Rectal smooth muscle tissue (tissue), 1 donor: ENCODE measurements around the gene S100A3.
"Not testable (repeated sequence)": the region's sequence is repeated elsewhere in the genome, so short reads cannot be mapped to it uniquely, and the experiment has no call there.

Experiments
- H3K27ac ChIP-seq: one replicate; pipeline ENCODE4 v1.7.0; 2013; ENCODE audit warnings: low read depth, low read length, inconsistent platforms
- H3K27me3 ChIP-seq: one replicate; pipeline ENCODE4 v1.7.0; 2013; ENCODE audit warnings: low read length; ENCODE audit not compliant: control insufficient read depth, insufficient read depth
- H3K36me3 ChIP-seq: one replicate; pipeline ENCODE4 v1.7.0; 2013; ENCODE audit warnings: low read length; ENCODE audit not compliant: control insufficient read depth, insufficient read depth
- H3K4me1 ChIP-seq: one replicate; pipeline ENCODE4 v1.7.0; 2013; ENCODE audit warnings: low read length; ENCODE audit not compliant: control insufficient read depth, insufficient read depth
- H3K4me3 ChIP-seq: one replicate; pipeline ENCODE4 v1.7.0; 2013; ENCODE audit warnings: low read length
- H3K9ac ChIP-seq: one replicate; pipeline ENCODE4 v1.7.0; 2013; ENCODE audit warnings: low read length

The S100A3 gene

GRCh38 chr1:153520818-153521476 is 28.1 kb downstream of the S100A3 start:
- no peak overlapping the region for H3K4me3 ChIP-seq
- H3K9ac ChIP-seq, result no peak overlapping the region
- no peaks in the 10 kb centered on the region for H3K36me3 ChIP-seq
- no peaks in the 10 kb centered on the region for H3K27me3 ChIP-seq
- H3K27ac ChIP-seq, result no peak overlapping the region
- no peaks in the 10 kb centered on the region for H3K4me1 ChIP-seq

- not testable (repeated sequence) for H3K9ac ChIP-seq
These were observed 28.8 kb downstream of the S100A3 start for GRCh38 chr1:153520137-153520691.

GRCh38 chr1:153519242-153519641 is 29.8 kb downstream of the S100A3 start:
- Histone ChIP-seq H3K4me3 (no peak overlapping the region), H3K36me3 (no peaks in the 10 kb centered on the region)

More at GRCh38 chr1:153520137-153520691, 28.8 kb downstream of the S100A3 start:
- not testable (repeated sequence) for H3K27ac ChIP-seq, H3K4me3 ChIP-seq, H3K36me3 ChIP-seq, H3K27me3 ChIP-seq, H3K4me1 ChIP-seq

GRCh38 chr1:153515504-153516394 is 33.3 kb downstream of the S100A3 start:
- no peaks in the 10 kb centered on the region for H3K27me3 ChIP-seq
- H3K4me3 ChIP-seq, result no peak overlapping the region
- peak overlapping the region; percentile 42 for H3K9ac ChIP-seq
- H3K36me3 ChIP-seq, result no peaks in the 10 kb centered on the region
- H3K27ac ChIP-seq, result no peak overlapping the region
- no peaks in the 10 kb centered on the region for H3K4me1 ChIP-seq

More at GRCh38 chr1:153519242-153519641, 29.8 kb downstream of the S100A3 start:
- no peak overlapping the region for H3K9ac ChIP-seq
- no peaks in the 10 kb centered on the region for H3K27me3 ChIP-seq
- no peaks in the 10 kb centered on the region for H3K4me1 ChIP-seq
- no peak overlapping the region for H3K27ac ChIP-seq

GRCh38 chr1:153513666-153514065 is 35.4 kb downstream of the S100A3 start:
- no peaks in the 10 kb centered on the region for H3K4me1 ChIP-seq
- no peak overlapping the region for H3K9ac ChIP-seq
- no peaks in the 10 kb centered on the region for H3K36me3 ChIP-seq
- H3K27me3 ChIP-seq, result no peaks in the 10 kb centered on the region
- no peak overlapping the region for H3K27ac ChIP-seq
- no peak overlapping the region for H3K4me3 ChIP-seq

GRCh38 chr1:153513023-153513422 is 36.0 kb downstream of the S100A3 start:
- H3K9ac ChIP-seq, result no peak overlapping the region
- H3K27ac ChIP-seq, result no peak overlapping the region
- no peaks in the 10 kb centered on the region for H3K27me3 ChIP-seq

GRCh38 chr1:153510984-153511410 is 38.1 kb downstream of the S100A3 start:
- Histone ChIP-seq H3K4me1 (peaks cover 17% of the 10 kb centered on the region), H3K9ac (no peak overlapping the region), H3K27me3 (no peaks in the 10 kb centered on the region), H3K27ac (no peak overlapping the region), H3K4me3 (no peak overlapping the region), H3K36me3 (no peaks in the 10 kb centered on the region)

More at GRCh38 chr1:153513023-153513422, 36.0 kb downstream of the S100A3 start:
- no peaks in the 10 kb centered on the region for H3K36me3 ChIP-seq
- no peaks in the 10 kb centered on the region for H3K4me1 ChIP-seq
- H3K4me3 ChIP-seq, result no peak overlapping the region

- Histone ChIP-seq H3K27me3 (no peaks in the 10 kb centered on the region), H3K27ac (no peak overlapping the region), H3K9ac (no peak overlapping the region), H3K4me1 (peaks cover 17% of the 10 kb centered on the region), H3K4me3 (no peak overlapping the region), H3K36me3 (no peaks in the 10 kb centered on the region)
These were observed 39.2 kb downstream of the S100A3 start for GRCh38 chr1:153509729-153510354.

- Histone ChIP-seq H3K9ac (no peak overlapping the region), H3K36me3 (no peaks in the 10 kb centered on the region), H3K27ac (no peak overlapping the region), H3K27me3 (no peaks in the 10 kb centered on the region), H3K4me3 (no peak overlapping the region), H3K4me1 (peaks cover 17% of the 10 kb centered on the region)
These were observed 40.0 kb downstream of the S100A3 start for GRCh38 chr1:153509036-153509435.

GRCh38 chr1:153507926-153508583 is 41.0 kb downstream of the S100A3 start:
- Histone ChIP-seq H3K36me3 (no peaks in the 10 kb centered on the region), H3K27me3 (no peaks in the 10 kb centered on the region), H3K27ac (peak overlapping the region; percentile 90), H3K9ac (no peak overlapping the region), H3K4me3 (no peak overlapping the region), H3K4me1 (peaks cover 17% of the 10 kb centered on the region)

GRCh38 chr1:153506831-153507413 is 42.1 kb downstream of the S100A3 start:
- H3K4me3 ChIP-seq, result peak overlapping the region; percentile 42
- peak overlapping the region; percentile 90 for H3K27ac ChIP-seq
- H3K4me1 ChIP-seq, result peaks cover 17% of the 10 kb centered on the region
- H3K36me3 ChIP-seq, result no peaks in the 10 kb centered on the region
- no peak overlapping the region for H3K9ac ChIP-seq
- no peaks in the 10 kb centered on the region for H3K27me3 ChIP-seq
